Measurements from ENCODE around the gene FAM20B.

The FAM20B gene

DNA sequence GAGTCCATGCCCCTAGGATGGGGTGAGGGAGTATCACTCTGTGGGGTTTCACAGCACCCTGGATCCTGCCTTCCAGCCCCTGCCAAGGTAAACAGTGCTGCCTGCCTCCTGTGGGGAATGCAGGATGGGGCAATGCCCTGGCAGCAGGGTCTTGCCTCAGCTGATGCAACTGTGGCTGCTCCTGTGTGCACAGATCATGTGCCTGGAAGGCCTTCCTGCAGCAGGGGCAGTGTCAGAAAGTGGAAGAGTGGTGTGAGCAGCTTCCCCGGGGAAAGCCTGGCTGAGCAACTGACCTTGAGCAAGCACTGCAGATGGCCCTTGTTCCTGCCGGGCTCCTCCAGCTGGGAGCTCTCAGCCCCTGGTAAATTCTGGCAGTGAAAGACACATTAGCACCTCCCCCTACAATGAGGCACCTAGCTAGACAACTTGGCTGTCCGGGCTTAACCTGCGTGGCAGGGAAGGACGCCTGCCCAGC lies 66.0 kb downstream of the FAM20B start:
- no peak for DNase-seq (ENCODE audit: low read depth in 1 of 2, low spot score in 1 of 2)

- no peak for DNase-seq (ENCODE audit: low read depth in 1 of 2, low spot score in 1 of 2)
Observed at GRCh38 chr1:179092896-179093461, 67.3 kb downstream of the FAM20B start.

DNA sequence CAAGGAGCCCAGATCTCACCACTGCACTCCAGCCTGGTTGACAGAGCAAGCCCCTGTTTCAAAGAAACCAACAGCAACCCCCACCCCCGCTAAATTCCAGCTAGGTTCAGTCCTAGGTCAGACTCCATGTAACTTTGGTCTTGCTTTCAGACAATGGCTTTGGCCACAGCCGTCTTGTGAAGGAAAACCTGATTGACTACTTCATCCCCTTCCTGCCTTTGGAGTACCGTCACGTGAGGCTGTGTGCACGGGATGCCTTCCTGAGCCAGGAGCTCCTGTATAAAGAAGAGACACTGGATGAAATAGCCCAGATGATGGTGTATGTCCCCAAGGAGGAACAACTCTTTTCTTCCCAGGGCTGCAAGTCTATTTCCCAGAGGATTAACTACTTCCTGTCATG lies 69.1 kb downstream of the FAM20B start:
- no peak for DNase-seq (ENCODE audit: low read depth in 1 of 2, low spot score in 1 of 2)

DNA sequence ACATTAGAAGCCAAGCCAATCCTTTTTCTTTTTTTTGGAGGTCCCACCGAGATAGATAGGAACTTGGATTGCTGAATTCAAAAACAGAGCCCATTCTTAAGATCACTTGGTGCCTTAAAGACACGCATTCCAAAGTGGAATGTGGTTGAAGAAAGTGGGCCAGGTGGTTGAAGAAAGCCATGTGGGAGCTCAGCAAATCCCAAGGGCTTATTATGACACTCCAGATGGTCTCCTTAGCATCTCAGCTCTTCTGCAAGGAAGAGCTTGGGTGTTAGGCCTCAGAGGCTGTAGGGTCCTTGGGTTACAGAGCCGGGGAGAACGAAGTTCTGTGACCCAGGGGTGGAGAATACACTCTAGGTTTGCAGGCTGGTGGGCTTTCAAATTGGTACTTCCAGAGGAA lies 69.7 kb downstream of the FAM20B start:
- no peak for DNase-seq (ENCODE audit: low read depth in 1 of 2, low spot score in 1 of 2)

GRCh38 chr1:179095924-179096323 lies 70.2 kb downstream of the FAM20B start:
- DNase-seq (ENCODE audit: low read depth in 1 of 2, low spot score in 1 of 2), result no peak

- DNase-seq (ENCODE audit: low read depth in 1 of 2, low spot score in 1 of 2), result no peak
Observed at GRCh38 chr1:179099891-179100290, 74.2 kb downstream of the FAM20B start.

GRCh38 chr1:179101566-179101965 lies 75.9 kb downstream of the FAM20B start:
- DNase-seq (ENCODE audit: low read depth in 1 of 2, low spot score in 1 of 2), result no peak

DNA sequence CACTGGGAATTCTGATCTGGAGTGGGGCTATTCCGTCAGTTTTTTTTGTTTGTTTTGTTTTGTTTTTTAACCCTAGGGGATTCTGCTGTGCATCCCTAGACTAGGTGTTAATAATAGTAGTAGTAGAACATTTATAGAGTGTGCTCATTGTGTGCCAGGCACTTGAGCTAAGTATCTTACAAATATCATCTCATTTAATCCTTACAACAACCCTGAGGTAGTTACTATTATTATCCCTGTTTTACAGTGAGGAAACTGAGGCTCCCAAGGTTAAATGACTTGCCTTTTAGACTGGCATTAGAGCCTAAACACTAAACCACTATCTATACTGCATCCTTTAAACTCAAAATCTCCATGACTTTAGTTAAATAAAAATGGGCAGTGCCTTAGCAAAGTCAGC lies 78.3 kb downstream of the FAM20B start:
- DNase-seq (ENCODE audit: low read depth in 1 of 2, low spot score in 1 of 2), result no peak

DNA sequence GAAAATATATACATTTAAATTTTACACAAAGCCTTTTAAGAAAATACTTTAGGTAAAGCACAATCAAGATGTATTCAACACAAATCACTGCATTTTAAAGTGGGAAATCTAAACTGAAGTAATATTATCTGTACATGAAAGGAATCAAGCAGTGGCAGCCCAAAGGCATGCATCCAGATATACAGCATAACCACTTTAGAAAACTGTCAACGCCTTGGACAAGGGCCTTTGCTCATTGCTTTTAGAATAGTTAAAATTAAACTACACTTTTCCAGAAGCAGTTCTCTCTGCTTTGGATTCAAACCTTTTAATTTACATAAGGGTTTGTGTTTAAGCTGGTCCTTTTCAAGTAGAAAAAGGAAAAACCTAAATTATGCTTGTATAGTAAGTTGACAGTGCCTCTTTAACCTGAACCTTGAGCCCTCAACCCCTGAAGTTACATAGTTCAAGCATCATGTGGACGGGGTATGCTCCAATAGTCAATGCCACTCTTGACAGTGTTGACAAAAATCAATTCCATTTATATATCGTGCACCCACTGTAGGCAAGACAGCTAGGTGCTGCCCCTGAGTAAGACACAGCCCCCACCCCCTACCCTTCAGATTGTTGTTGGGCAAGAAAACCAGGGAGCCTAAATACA lies 79.0 kb downstream of the FAM20B start:
- DNase-seq (ENCODE audit: low read depth in 1 of 2, low spot score in 1 of 2), result no peak

DNA sequence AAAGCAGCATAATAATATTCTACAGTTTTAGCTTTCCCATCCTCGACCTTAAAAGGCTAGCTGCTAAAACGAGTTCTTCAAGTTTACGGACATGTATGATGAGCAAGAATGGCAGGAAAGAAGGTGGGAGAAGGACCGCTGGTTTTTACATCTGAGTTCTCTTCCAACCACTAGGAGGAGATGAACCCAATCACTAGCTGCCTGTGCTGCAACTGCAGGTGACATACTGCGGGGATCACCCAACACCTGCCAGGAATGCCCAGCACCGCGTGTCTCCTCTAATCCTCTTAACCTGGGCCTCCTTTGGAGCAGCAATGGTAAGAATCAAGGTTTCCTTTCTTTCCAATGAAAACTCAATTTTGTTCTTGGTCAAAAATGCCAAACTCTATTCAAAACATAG lies 79.7 kb downstream of the FAM20B start:
- no peak for DNase-seq (ENCODE audit: low read depth in 1 of 2, low spot score in 1 of 2)

DNA sequence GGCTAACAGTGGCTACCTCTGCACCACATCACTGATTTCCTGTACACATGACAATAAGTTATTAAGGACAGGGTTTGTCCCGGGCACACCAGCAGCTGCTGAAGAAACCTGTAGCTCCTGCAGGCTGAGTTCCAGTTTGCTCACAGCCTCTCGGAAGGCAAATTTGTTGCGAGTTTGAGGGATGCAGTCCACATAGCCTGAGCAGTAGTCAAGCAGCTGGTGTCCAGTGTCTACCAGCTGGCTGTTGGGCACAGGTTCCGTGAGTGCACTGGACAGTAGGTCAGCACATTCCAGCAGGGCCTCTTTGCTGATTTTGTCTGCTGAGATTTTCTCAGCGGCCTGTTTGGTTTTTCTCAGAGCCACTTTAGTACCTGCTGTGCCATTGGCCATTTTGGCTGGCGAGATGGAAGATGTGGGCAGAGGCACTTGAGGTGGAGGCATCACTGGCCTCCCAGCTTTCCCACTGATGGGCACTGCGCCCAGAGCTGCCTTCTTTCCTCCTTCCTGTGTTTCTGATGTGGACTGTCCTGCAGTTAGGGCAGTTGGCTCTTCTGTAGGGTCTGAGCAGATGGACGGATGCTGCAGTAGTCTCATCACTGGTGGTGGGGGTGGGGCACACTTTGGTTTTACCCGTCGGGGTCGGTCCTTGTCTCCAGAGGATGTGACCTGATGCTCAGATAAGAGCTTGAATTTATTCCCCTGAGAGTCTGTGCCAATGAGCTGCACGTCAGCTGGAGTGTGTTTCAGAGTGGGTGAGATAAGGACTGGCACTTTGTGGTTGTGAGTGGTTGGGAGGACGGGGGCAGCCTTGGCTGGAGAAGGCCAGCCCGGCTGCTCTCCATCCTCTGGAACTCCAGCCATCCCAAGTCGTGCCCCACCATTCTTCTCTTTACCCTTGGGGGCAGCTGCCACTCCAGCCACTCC lies 82.3 kb downstream of the FAM20B start:
- DNase-seq (ENCODE audit: low read depth in 1 of 2, low spot score in 1 of 2), result no peak

DNA sequence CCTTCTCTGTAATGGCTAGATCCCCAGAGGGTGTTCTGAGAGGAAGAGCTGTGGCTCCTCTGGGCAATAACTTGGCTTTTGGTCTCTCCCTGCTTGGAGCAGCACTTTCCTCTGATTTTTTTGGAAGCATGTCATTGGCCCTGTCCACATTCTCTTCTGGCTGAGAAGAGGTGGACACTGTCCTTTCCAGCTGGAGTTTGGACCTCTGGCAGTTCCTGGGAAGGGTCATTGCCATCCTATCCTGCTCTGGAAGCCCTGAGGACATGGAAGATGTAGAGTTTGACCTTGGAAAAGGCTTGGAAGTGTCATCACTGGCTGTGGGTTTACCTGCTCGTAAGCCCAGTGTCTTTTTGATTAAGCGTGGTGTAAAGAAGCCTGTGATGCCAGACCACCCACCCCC lies 83.0 kb downstream of the FAM20B start:
- no peak for DNase-seq (ENCODE audit: low read depth in 1 of 2, low spot score in 1 of 2)

DNA sequence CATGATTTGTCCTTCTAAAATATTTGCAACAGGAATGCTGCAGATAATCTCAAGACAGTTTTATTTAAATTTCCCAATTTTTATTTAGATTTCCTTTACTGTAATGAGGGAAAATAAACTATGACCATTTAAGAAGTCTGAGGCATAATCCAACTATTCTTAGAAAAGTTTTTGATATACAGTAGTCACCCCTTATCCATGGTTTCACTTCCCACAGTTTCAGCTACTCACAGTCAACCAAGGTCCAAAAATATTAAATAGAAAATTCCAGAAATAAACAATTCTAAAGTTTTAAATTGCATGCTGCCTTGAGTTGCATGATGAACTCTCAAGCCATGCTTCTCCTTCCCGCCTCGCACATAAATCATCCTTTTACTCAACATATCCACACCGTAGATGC lies 89.5 kb downstream of the FAM20B start:
- DNase-seq (ENCODE audit: low read depth in 1 of 2, low spot score in 1 of 2), result no peak

DNA sequence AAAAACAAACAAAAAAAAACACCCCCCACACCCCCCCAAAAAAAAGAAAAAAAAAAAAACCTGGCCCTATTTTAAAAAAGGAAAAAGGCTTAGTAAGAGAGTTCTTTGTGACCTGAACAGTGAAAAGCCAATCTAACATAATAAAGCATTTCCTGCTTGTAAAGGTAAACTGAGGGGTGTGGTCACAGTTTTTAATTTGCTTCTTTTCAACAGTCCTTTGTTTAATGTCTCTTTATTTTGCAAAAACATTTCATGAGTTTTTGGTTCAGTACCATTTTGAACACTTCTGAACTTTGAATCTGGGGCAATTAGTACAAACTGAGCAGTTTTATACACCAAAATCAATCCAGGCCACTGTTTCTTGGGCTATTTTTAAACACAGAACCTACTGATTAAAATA lies 93.8 kb downstream of the FAM20B start:
- no peak for DNase-seq (ENCODE audit: low read depth in 1 of 2, low spot score in 1 of 2)

- no peak for DNase-seq (ENCODE audit: low read depth in 1 of 2, low spot score in 1 of 2)
Observed at GRCh38 chr1:179120736-179121135, 95.0 kb downstream of the FAM20B start.

DNA sequence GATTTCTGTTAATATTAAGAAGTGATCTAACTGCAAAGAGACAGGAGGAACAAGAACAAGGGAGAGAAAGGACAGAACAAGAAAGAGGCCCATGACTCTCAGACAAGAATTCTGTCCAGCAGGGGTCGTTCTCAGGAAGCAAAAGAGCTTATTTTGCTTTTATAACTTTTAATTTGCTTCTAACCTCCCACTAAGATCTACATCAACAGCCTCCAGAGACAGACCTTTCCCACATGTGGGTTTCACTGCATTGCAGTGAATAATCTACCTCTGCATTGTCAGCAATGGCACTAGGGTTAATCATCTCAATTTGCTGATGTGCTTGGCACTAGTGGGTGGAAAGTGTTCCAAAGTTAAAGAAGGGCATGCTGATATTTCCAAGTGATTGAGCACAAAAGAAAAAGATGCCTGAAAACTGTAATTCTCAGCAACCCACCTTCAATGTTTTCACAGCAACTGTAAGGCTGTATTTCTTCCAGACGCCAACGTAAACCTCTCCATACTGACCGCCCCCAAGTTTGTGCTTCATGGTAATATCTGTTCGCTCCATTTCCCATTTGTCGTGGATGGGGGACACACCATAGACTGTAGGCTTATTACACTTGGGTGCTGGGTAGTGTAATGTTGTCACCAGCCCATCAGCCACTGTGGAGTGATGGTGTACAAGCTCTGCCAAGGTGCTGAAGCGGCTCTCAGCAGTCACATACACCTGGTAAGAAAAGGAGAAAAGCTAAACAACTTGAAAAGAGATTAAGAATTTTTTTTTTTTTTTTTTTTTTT lies 95.7 kb downstream of the FAM20B start:
- DNase-seq (ENCODE audit: low read depth in 1 of 2, low spot score in 1 of 2), result no peak

DNA sequence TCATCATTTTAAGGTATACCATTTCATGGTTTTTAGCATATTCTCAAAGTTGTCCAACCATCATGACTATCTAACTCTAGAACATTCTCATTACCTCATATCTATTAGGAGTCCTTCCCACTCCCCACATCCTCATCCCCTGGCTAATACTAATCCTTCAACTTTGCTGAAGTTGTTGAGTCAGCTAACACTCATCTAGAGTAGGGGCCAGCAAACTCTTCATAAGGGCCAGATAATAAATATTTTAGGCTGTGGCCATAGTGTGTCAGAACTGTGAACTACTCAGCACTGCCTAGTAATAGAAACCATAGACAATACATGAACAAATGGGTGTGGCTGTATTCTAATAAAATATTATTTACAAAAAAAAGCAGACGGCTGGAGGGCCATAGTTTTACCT lies 99.2 kb downstream of the FAM20B start:
- no peak for DNase-seq (ENCODE audit: low read depth in 1 of 2, low spot score in 1 of 2)

Data from stimulated activated CD4-positive, alpha-beta T cell treated with anti-CD3 and anti-CD28 coated beads, Interleukin-15, amount 100 ng/mL, for 1 hour (primary cell).